DOHH2 (cell line): ENCODE results near the gene DNM1.

ENCODE experiments used
- CTCF ChIP-seq: fragments of 200-600 bp; sonication (generic); IDR thresholded peaks from one replicate; pipeline ENCODE4 v1.5.1; 2014; ENCODE audit warnings: antibody characterized with exemption, mild to moderate bottlenecking, low read depth, low read length; ENCODE audit not compliant: poor library complexity, severe bottlenecking
- EZH2phosphoT487 ChIP-seq: fragments of 200-600 bp; sonication (generic); IDR thresholded peaks from 2 replicates; pipeline ENCODE4 v1.6.1; 2017; ENCODE audit warnings: borderline replicate concordance, mild to moderate bottlenecking, antibody characterized with exemption, low read length, moderate library complexity, mixed read lengths

- TF ChIP-seq CTCF (no peak), EZH2phosphoT487 (no peak)
These were observed 83.3 kb downstream of the DNM1 start for GRCh38 chr9:128286440-128286839.
